ENCODE data around the gene HNRNPD.

GRCh38 chr4:82371497-82371896, 2.3 kb downstream of the HNRNPD start:
- TF ChIP-seq CTCF (IDR thresholded peaks at IDR 0.05) (no peak), EP300 (IDR thresholded peaks at IDR 0.05) (no peak), POLR2A (IDR thresholded peaks at IDR 0.05; ENCODE audit: low read depth) (no peak)

Measured in esophagus muscularis mucosa (tissue), 4 donors.